Gastrocnemius medialis (tissue), 4 donors: ENCODE results near the gene TRMT10C.

ENCODE experiments used
- CTCF ChIP-seq, 5 experiments: fragments of 450-650 bp in 3 of 5; fragments of 200-600 bp in 2 of 5; sonication (generic) in 2 of 5; IDR thresholded peaks in 4 of 5; conservative IDR thresholded peaks in 1 of 5; 1 replicate in 4 of 5; 2 replicates in 1 of 5; pipeline ENCODE4 v1.5.1; 2016 to 2019; ENCODE audit warnings: antibody characterized with exemption in 5 of 5, mild to moderate bottlenecking in 3 of 5, moderate library complexity in 3 of 5
- POLR2A ChIP-seq, 2 donors: fragments of 450-650 bp; IDR thresholded peaks; one replicate each; pipeline ENCODE4 v1.6.1; 2017; ENCODE audit warnings: antibody characterized with exemption in 2 of 2, mild to moderate bottlenecking in 2 of 2, moderate library complexity in 2 of 2

DNA sequence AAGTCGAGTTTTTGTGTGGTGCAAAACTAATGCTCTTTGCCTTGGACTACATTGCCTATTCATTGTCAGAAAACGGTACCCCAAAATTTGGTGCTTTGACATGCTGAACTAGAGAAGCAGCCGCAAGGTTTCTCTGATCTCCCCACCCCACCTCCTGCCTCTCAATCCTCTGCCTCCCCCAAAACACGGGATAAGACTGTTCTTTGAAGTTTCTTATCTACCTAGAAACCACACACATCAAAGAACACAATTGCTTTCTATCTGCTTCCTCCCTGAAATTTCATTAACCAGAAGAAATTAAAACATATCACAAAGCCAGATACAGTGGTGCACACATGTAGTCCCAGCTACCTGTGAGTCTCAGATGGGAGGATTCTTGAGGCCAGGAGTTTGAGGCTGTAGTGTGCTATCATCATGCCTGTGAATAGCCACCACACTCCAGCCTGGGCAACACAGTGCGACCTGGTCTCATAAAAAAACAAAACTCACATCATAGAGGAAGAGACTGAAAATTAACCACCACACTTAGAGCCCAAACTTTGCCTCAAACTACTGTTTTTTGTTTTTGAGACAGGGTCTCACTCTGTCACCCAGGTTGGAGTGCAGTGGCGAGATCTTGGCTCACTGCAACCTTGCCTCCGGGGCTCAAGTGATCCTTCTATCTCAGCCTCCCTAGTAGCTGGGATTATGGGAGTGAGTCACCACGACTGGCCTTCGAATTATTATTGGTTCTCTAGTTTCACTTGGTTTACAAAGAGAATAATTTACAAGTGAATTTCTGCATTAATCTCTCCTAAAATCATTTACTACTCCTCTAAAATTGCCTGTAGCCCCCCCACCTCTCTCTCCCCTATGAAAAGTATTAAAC lies 9.6 kb downstream of the TRMT10C start:
- TF ChIP-seq CTCF (IDR thresholded peaks at IDR 0.05 in 4 of 5, conservative IDR thresholded peaks at IDR 0.05 in 1 of 5) (no peak), POLR2A (IDR thresholded peaks at IDR 0.05) (no peak)
